GM08714 (cell line): ENCODE measurements around the gene TNNC1.

ENCODE experiments used
- H3K4me3 ChIP-seq: fragments of 200-500 bp; sonication (Bioruptor generic); 2 replicates; pipeline ENCODE4 v1.5.1; 2014; ENCODE audit warnings: mild to moderate bottlenecking, low read length, inconsistent platforms
- ZNF274 ChIP-seq: IDR thresholded peaks from 2 replicates; pipeline ENCODE4 v1.6.1; 2012; ENCODE audit warnings: mild to moderate bottlenecking, low read depth, low read length

Gene TNNC1

DNA sequence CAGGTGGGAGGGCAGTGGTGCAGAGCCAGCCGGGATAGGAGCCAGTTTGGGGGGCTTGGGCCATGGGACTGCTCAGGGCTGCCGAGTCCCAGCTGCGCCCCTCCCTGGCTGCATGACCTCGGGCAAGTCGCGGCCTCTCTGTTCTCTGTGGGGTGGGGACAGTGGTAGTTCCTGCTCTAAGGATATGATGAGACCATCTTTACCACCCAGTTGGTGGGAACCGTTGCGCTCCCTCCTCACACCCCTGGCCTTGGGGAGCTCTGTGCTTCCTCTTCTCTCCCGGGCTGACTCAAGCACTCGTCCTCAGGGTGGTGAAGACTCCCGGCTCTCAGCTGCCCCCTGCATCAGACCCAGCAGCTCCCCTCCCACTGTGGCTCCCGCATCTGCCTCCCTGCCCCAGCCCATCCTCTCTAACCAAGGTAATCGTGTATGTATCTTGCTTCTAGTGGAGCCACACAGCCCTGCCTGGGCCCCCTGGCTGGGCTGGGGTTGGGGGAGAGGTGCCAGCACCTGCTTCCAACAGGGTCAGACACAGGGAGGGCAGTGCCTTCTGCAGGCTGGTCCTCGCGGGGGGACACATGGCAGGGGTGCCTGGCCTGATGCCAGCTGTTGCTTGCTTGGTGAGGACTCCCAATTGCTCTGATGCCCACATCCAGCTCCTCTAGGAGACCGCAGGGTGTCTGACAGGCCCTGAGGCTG, 26.2 kb upstream of the TNNC1 start:
- no peak for TF ChIP-seq ZNF274
- no peak overlapping the region for H3K4me3 ChIP-seq

DNA sequence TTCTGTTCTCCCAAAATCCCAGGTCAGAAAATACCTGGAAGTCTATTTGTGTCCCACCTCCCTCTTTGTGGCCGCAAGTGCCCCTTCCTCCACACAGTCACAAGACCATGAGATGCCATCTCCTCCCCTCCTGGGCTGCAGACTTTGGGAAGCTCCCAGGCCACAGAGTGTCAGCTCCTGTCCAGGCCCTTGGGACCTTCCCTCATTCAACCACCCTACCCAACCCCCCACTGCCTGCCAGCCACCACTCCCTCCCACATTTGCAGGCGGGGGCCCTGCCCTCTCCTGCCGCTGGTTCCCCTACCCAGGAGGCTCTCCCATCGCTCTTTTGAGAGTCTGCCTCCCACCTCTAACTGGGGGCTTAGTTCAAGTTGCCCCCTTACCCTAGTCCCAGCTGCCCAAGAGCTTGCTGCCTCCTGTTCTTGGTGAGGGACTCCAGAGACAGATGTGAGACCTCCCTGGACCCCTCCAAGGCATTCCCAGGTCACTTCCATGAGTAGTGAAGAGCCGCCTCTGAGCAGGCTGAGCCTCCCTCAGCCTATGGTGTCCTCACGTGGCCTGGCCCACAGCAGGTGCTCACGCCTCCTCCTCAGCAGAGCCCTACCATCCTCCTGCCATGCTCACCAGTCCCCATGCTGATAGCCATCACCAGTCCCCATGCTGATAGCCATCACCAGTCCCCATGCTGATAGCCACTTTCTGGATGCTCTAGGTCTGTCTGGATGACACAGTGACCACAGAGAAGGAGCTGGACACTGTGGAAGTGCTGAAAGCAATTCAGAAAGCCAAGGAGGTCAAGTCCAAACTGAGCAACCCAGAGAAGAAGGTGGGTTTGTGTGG, 25.4 kb upstream of the TNNC1 start:
- H3K4me3 ChIP-seq: no peak overlapping the region
- TF ChIP-seq ZNF274: no peak

DNA sequence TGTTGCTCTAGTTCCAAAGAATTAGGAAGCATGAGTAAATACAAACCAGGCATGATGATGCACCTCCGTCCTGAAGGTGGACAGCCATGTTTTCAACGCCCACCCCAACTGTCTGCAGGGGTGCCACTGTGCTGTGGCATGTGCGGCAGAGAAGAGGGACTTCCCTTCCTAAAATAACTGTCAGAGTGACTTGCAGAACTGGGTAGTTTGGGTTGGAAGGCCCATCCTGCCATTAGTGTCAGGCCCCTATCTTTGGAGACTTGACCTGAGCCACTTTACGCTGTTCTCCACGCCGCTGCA, 23.9 kb upstream of the TNNC1 start:
- H3K4me3 ChIP-seq: no peak overlapping the region
- TF ChIP-seq ZNF274: no peak

DNA sequence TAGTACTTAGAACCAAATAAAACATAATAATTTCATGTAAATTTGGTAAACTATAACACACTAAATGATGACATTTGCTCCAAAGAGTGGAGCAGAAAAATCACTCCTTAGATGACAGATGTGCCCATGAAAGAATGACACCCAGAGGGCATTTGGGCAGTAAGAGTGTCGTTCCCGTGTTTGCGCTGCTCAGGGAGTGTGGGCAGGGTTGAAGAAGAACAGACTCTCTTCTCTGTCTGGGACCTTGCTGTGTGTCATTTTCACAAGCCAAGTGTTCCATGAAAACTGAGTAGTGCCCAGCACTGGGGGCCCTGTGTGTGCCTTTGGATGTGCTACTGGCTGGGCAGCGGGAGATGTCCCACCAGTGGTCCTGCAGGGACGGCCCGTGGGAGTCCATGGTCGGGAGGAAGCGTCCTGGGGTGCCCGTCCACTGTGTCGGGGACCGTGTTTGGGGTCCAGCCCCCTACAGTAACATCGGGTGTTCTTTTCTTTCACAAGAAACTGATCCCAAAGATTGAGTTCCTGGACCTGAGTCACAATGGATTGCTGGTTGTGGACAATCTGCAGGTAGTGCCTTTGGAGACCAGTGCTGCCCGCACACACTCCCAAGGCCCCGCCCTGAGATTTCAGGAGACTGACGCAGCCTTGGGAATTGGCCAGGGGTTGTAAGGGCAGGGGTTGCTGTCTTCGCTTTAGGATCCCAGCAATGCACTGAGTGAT, 23.4 kb upstream of the TNNC1 start:
- no peak overlapping the region for H3K4me3 ChIP-seq
- TF ChIP-seq ZNF274: no peak

DNA sequence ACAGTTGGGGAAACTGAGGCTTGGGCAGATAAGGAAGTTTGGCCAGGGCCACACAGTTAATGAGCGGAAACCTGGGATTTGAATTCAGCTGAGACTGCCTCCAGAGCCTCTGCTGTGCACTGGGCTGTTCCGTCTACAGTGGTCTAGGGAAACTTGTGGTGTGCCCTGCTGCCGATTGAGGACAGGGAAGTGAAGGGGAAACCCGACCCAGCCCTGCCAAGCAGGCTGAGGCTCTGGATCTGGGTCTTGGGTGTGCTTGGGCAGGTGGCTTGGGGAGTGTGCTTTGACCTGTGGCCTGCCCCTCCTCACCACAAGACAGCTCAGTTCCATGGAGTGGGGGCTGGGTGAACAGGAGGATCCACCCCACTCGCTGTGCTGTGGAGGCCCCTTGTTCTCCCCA, 19.2 kb upstream of the TNNC1 start:
- no peak overlapping the region for H3K4me3 ChIP-seq
- TF ChIP-seq ZNF274: no peak

DNA sequence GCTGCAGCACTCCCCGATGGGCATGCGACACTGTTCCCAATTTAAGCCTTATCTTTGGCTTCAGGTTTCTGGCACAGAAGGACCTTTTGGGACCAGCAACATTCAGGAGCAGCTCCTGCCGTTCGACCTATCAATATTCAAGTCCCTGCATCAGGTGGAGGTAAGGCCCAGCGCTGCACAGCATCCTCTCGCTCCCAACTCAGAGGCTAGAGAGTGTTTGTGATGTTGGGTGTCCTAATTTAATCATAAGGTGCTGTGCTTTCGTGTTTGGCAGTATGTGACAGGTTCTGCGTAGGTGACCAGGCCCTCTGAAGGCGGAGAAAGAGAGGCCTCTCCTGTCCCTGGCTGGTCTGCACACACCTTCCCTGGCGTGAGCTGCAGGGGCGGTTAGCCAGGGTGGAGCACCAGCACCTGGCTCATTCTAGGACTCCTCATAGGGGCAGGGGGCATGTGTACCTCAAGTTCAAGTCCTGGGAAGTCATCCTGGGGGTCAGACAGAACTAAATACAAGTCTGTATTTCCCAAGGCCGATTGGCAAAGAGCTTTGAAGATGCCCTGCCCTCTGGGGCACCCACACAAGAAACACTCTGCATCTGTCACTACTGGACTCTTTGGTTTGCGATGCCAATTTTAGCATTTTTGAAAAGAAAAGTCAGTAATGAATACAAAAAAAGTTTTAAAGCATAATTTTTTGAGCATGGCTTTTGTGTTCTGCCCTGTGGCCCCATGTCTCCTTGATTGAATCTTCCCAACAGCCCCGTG, 18.6 kb upstream of the TNNC1 start:
- no peak overlapping the region for H3K4me3 ChIP-seq
- no peak for TF ChIP-seq ZNF274

DNA sequence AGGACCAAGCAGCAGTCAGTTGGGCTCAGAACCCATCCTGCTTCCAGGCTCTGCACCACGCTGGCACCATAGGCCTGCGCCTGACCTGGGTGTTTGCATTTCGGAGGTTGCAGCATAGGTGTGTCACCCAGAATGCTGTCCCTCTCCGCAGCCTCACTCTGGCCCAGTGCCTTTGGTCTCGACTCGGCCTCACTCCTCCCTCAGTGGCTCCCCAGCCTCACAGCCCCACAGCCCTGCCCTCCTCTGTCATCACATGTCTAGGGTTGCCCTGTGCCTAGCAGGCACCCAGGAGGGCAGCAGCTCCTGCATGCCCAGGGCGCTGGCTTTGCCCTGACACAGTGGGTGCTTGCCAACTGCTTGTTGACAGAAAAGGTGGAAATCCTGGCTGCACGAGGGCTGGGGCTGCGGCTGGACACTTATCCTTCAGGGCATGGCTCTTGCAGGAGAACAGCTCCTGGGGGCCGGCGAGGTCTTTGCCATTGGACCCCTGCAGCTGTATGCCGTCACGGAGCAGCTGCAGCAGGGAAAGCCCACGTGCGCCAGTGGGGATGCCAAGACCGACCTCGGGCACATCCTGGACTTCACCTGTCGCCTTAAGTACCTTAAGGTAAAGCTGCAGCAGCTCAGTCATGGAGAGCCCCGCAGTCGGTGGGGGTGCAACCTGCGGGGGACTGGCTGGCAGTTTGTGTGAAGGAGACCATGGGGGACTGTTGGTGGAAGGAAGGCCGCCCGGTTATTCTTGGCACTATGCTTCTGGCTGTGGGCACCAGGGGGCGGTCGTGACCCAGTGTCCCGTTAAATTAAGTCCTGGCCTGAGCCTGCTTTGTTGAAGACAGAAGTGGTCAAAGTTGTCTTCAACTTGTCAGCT, 17.8 kb upstream of the TNNC1 start:
- TF ChIP-seq ZNF274: no peak
- H3K4me3 ChIP-seq: no peak overlapping the region

DNA sequence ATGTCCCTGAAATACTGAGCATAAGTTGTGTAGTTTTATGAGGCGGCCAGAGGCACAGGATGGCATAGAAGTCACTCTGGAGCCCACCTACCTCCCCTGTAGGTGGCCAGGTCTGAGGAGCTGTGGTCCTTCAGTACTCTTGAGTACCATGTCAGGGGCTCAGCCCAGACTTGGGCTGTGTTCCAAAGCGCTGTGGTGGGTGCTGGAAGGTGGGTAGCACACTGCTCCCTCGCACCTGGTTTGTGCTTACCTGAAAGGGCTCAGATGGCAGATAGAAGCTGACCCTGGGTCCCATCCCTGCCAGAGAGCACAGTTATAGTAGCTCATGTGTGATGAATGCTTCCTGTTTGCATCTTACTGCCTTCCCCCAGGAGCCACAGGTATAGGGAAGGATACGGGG, 17.1 kb upstream of the TNNC1 start:
- H3K4me3 ChIP-seq: no peak overlapping the region
- TF ChIP-seq ZNF274: no peak

DNA sequence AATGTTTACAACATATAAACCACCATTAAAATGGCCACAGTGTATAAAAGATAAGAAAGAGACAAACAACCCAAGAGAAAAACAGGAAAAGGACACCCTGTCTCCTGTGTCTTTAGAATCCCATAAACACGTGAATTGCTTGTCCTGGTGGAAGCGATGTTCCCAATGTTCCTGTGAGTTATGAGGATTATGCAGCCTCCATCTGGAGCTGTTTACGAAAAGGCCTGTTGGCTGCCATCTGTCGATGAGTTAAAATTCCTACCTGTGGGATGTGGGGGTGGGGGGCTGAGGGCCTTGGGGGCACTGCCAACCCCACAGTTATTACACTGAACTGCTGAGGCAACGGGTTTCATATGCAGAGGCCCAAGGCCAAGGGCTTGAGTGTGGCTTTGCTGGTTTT, 15.2 kb upstream of the TNNC1 start:
- TF ChIP-seq ZNF274: no peak
- H3K4me3 ChIP-seq: no peak overlapping the region

DNA sequence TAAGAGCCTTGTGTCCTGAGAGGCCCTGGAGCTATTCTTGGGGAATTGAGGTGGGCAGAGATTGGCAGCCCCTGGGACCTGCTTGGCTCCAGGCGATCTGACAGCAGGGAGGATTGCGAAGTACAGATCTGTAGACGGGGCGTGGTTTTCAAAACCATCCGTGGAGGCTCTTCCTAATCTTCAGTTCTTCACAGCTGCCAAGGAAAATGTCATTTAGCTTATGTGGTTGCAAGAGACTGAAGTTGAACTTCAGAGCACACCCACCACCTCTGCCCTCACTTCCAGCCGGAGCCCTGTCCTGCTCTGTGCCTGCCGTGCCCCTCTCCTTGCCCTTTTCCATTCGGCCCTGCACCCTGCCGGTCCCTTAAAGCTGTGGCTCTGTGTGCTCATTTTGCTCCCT, 14.5 kb upstream of the TNNC1 start:
- no peak overlapping the region for H3K4me3 ChIP-seq
- TF ChIP-seq ZNF274: no peak

DNA sequence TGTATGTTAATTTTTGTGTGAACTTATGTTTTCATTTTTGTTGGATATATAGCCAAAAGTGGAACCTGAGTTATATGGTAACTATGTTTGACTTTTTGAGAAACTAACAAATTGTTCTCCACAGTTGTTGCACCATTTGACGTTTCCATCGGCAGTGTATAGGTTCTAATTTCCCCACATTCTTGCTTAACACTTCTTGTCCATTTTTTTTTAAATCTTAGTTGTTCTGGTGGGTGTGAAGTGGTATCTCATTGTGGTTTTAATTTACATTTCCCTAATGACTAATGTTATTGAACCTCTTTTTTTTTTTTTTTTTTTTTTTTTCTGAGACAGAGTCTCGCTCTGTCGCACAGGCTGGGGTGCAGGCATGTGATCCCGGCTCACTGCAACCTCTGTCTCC, 9.6 kb upstream of the TNNC1 start:
- no peak overlapping the region for H3K4me3 ChIP-seq
- no peak for TF ChIP-seq ZNF274

DNA sequence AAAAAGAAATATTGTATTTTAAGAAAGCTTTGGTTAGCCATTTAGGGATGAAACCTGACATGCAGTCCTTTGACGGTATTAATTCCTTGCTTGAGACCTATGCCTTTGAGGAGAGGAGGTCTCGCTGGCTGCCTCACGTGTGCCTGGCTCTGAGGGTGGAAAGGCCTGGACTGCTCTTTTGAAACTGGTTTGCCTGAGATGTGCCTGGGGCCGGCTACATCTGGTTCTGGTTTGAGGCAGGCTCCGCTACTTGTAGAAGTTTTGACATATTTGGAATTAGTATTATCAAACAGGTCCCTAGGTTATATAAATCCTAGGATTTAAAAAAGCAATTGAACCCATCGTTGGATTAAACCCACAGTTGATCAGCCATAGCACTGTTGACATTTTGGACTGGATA, 8.0 kb upstream of the TNNC1 start:
- H3K4me3 ChIP-seq: no peak overlapping the region
- no peak for TF ChIP-seq ZNF274

DNA sequence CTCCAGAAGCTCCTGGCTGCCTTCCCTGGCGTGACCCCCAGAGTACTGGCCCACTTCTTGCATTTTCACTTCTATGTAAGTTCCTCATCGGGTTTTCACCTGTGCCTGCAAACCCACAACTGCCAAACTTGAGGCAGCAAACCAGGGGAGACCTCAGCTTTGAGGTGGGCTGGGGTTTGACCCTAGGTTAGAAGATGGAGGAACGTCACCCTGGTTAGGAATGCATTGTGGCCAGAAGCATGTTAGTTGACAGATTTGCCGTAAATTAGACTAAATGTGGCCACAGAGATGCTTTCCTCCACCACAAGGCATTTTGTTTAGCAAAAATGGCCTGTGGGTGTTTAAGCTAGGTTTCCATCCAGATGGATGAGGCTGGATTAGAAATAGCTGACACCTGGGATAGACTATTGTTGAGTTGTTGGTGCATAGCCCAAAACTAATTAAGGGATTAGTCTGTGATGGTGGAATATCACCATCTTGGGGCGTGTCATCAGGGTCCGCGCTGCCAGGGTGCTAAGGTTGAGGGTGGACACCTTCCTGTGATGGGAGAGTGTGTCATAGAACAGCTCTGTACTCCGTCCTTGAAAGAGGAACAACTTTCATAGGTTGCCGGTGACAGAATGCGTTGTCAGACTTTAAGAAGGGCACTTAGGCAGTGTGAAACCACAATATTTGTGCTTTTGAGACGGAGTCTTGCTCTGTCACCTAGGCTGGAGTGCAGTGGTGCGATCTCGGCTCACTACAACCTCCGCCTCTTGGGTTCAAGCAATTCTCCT, 5.1 kb upstream of the TNNC1 start:
- H3K4me3 ChIP-seq: no peak overlapping the region
- no peak for TF ChIP-seq ZNF274
